K562 (cell line): Measurements from ENCODE around the gene FGFRL1.

Experiments used
- MXI1 ChIP-seq: IDR thresholded peaks from 2 replicates; pipeline ENCODE4 v1.6.1; 2011; ENCODE audit warnings: low read depth, mild to moderate bottlenecking, improper control_type of control experiment, low read length
- ZNF830 ChIP-seq: fragments of 250-450 bp; sonication (Bioruptor Pico); IDR thresholded peaks from 2 replicates; pipeline ENCODE4 v1.5.0; 2021; ENCODE audit warnings: mild to moderate bottlenecking

- TF ChIP-seq ZNF830 (CRISPR knock-in tag) (no peak), MXI1 (no peak)
These were observed 27.6 kb downstream of the FGFRL1 start for GRCh38 chr4:1038948-1039492.
